K562 (cell line): ENCODE data around the gene CAMK1D. TPM values are rescaled to one million over a fixed set of nuclear protein-coding genes. Genes with fewer than 3 reads are reported as not detected.

Experiments used
- ATAC-seq: fragments of 200-7000 bp; cut with Tn5 transposase; 3 replicates; pipeline ENCODE4 v1.9.1; 2020; ENCODE audit warnings: moderate library complexity
- BruUV-seq: library from RNA; stranded (reverse); fragments of 400-500 nt; replicated peaks from 2 replicates; lab custom pipeline; 2021; lab: Mats Ljungman, UMichigan
- CTCF ChIA-PET: fragments of 300-600 bp; formaldehyde crosslinking; extraction: SDS; loops from one replicate; lab custom pipeline; 2021; ENCODE audit warnings: low intra/inter-chr PET ratio; lab: Yijun Ruan, JAX
- POLR2A ChIA-PET: fragments of 300-600, 350-650 bp; sonication (Branson Sonifier 250); formaldehyde crosslinking; extraction: SDS; loops from one replicate; lab custom pipeline; 2021; ENCODE audit warnings: antibody characterized with exemption, inconsistent platforms; lab: Yijun Ruan, JAX
- DNase-seq, 4 experiments: peaks; one replicate each; pipeline versions ENCODE4 v3.0.0 to v3.0.0-alpha.2; 2011 to 2018; ENCODE audit warnings: low spot score in 3 of 4, mixed read lengths in 3 of 4; ENCODE audit errors: extremely low read depth in 1 of 4
- FAIRE-seq: peaks from 2 replicates; lab custom pipeline; 2011; peaks lifted over from hg19 to GRCh38; lab: Jason Lieb, UNC
- H2AFZ ChIP-seq: 2 replicates; pipeline ENCODE4 v1.6.0; 2011; ENCODE audit warnings: low read depth, low read length, control low read depth, inconsistent platforms
- H3K27ac ChIP-seq: fragments of 200-600 bp; 3 replicates; pipeline ENCODE4 v1.8.0; 2011; ENCODE audit warnings: low read depth, mild to moderate bottlenecking, control low read depth, inconsistent platforms, low read length, moderate library complexity, mixed read lengths; ENCODE audit errors: extremely low read depth
- H3K27me3 ChIP-seq, 2 experiments: fragments of 300-600 bp in 1 of 2; 2 replicates in 1 of 2; 3 replicates in 1 of 2; pipeline versions ENCODE4 v1.6.0 to v1.8.0; 2011; ENCODE audit warnings: inconsistent platforms in 2 of 2, low read length in 2 of 2, mild to moderate bottlenecking in 1 of 2, mixed read lengths in 1 of 2, moderate library complexity in 1 of 2; ENCODE audit not compliant: control insufficient read depth in 2 of 2, insufficient read depth in 2 of 2
- H3K36me3 ChIP-seq: fragments of 300-600 bp; 3 replicates; pipeline ENCODE4 v1.8.0; 2011; ENCODE audit warnings: mild to moderate bottlenecking, low read length, inconsistent platforms; ENCODE audit not compliant: control insufficient read depth, insufficient read depth
- H3K4me1 ChIP-seq, 2 experiments: fragments of 200-600 bp in 1 of 2; replicated peaks in 1 of 2; 2 replicates in 1 of 2; 3 replicates in 1 of 2; pipeline versions ENCODE4 v1.5.1 to v1.8.0; 2011; ENCODE audit warnings: inconsistent platforms in 2 of 2, low read length in 2 of 2, mild to moderate bottlenecking in 1 of 2, mixed read lengths in 1 of 2, moderate library complexity in 1 of 2; ENCODE audit not compliant: control insufficient read depth in 2 of 2, insufficient read depth in 2 of 2
- H3K4me2 ChIP-seq: 2 replicates; pipeline ENCODE4 v1.6.1; 2011; ENCODE audit warnings: low read length, control low read depth, inconsistent platforms, mixed read lengths; ENCODE audit not compliant: insufficient read depth
- H3K4me3 ChIP-seq: fragments of 200-600 bp; sonication (generic), shearing (Covaris generic); 2 replicates; pipeline ENCODE4 v1.5.1; 2016; ENCODE audit warnings: control low read depth, inconsistent platforms
- H3K79me2 ChIP-seq: fragments of 200-600 bp; 3 replicates; pipeline ENCODE4 v1.8.0; 2011; ENCODE audit warnings: low read length, inconsistent platforms; ENCODE audit not compliant: control insufficient read depth, insufficient read depth
- H3K9ac ChIP-seq, 2 experiments: 2 replicates each; pipeline versions ENCODE4 v1.6.0 to v1.6.1; 2011; ENCODE audit warnings: low read depth in 2 of 2, low read length in 2 of 2, control low read depth in 1 of 2, inconsistent platforms in 1 of 2, mild to moderate bottlenecking in 1 of 2, mixed read lengths in 1 of 2; ENCODE audit not compliant: insufficient read depth in 1 of 2
- H3K9me1 ChIP-seq: one replicate; pipeline ENCODE4 v1.6.0; 2011; ENCODE audit warnings: inconsistent platforms, mild to moderate bottlenecking, low read length, moderate library complexity; ENCODE audit not compliant: control insufficient read depth, insufficient read depth
- H3K9me3 ChIP-seq: replicated peaks from 2 replicates; pipeline ENCODE4 v1.5.1; 2011; ENCODE audit warnings: low read depth, low read length, inconsistent platforms; ENCODE audit not compliant: control insufficient read depth, insufficient read depth
- H4K20me1 ChIP-seq: replicated peaks from 2 replicates; pipeline ENCODE4 v1.6.1; 2011; ENCODE audit warnings: low read length, inconsistent platforms, mixed read lengths; ENCODE audit not compliant: control insufficient read depth, insufficient read depth
- HDAC1 ChIP-seq, 2 experiments: fragments of 450-650 bp; IDR thresholded peaks; 2 replicates each; pipeline ENCODE4 v1.6.1; 2016 to 2017; ENCODE audit warnings: inconsistent platforms in 1 of 2, mild to moderate bottlenecking in 1 of 2, moderate library complexity in 1 of 2
- KAT7 ChIP-seq: sonication (generic); formaldehyde crosslinking; IDR thresholded peaks from 2 replicates; pipeline ENCODE4 v1.8.0; 2022; ENCODE audit warnings: missing genetic modification reagents, mild to moderate bottlenecking, borderline replicate concordance
- MGA ChIP-seq: fragments of 450-650 bp; IDR thresholded peaks from 2 replicates; pipeline ENCODE4 v1.6.1; 2016; ENCODE audit warnings: mild to moderate bottlenecking, moderate library complexity
- PBX2 ChIP-seq, 2 experiments: IDR thresholded peaks in 1 of 2; conservative IDR thresholded peaks in 1 of 2; 2 replicates each; pipeline ENCODE4 v1.6.1; 2016; ENCODE audit warnings: low read depth in 2 of 2, mild to moderate bottlenecking in 1 of 2, missing compliant biosample characterization in 1 of 2, missing genetic modification characterization in 1 of 2, moderate library complexity in 1 of 2
- SAFB2 ChIP-seq: fragments of 200-400 bp; formaldehyde crosslinking; IDR thresholded peaks from 2 replicates; pipeline ENCODE4 v1.6.1; 2018; ENCODE audit warnings: borderline replicate concordance, low read length, low read depth, moderate library complexity; ENCODE audit not compliant: severe bottlenecking
- ZNF668 ChIP-seq: fragments of 250-450 bp; sonication (Bioruptor Pico); IDR thresholded peaks from 2 replicates; pipeline ENCODE4 v1.8.0; 2022; ENCODE audit warnings: mild to moderate bottlenecking, inconsistent platforms
- WGBS: fragments of 100-300 bp; shearing (Covaris generic); methylation state at CpG from one replicate; pipeline ENCODE4 v1.1.6; 2016; ENCODE audit warnings: low coverage, mixed read lengths; ENCODE audit not compliant: insufficient coverage; ENCODE audit errors: missing lambda C conversion rate; 5-methylcytosine and 5-hydroxymethylcytosine counted together
- in situ Hi-C: fragments of 300-500 bp; cut with MboI; formaldehyde crosslinking; loops from 4 replicates; pipeline ENCODE4 v1.15.0; 2018; ENCODE audit warnings: inconsistent platforms, mixed read lengths
- intact Hi-C: fragments of 100-400 bp; cut with micrococcal nuclease; formaldehyde crosslinking; loops from 2 replicates; pipeline ENCODE4 v1.14.2; 2022
- polyA plus RNA-seq, 8 experiments: library from polyadenylated mRNA; depleted of rRNA in 4 of 8; stranded (reverse) in 5 of 8; unstranded in 3 of 8; fragments of >200 nt; fragmentation: Nextera tagmentation in 2 of 8; fragmentation: Illumina TruSeq in 1 of 8; extraction: Ambion mirVana in 2 of 8; extraction: Trizol in 1 of 8; gene quantifications; 2 replicates each; pipeline versions ENCODE4 v1.2.1 to v1.2.3, GENCODE V29; 2011 to 2014; ENCODE audit warnings: inconsistent platforms in 1 of 8, missing spikeins in 1 of 8
- total RNA-seq, 7 experiments: library from RNA; depleted of rRNA in 6 of 7; stranded (reverse); fragments of >200 nt in 6 of 7; fragmentation: Illumina TruSeq in 2 of 7; extraction: Trizol in 2 of 7; gene quantifications; 2 replicates each; pipeline versions ENCODE4 v1.2.1 to v1.2.3, GENCODE V29; 2011 to 2021; ENCODE audit warnings: low replicate concordance in 1 of 7

CAMK1D gene
- total and polyA plus RNA-seq, 9 of the 15 experiments (the other 6 are each of a cell fraction or from before 2014, with no cell fraction given) = 0.12 to 0.24 (median 0.20) TPM; not detected in 5

- intact Hi-C loops (no loop called here), in situ Hi-C loops (no loop called here)
- ChIA-PET CTCF (no interaction called here), POLR2A (interaction anchor here (0.6 kb wide), 1 partner anchor 282 kb away, joined by 3 read pairs; no protein-coding TSS in a partner anchor)
- peaks cover 0 to 6% of the 10 kb centered on the region in 2 experiments; a peak in 1 of 5 replicates for H3K27me3 ChIP-seq
- H3K79me2 ChIP-seq = no peaks in the 10 kb centered on the region
- H3K36me3 ChIP-seq = no peaks in the 10 kb centered on the region
- H3K9ac ChIP-seq = no peak overlapping the region
- no peak overlapping the region for H3K27ac ChIP-seq
- DNase-seq = no peak
- TF ChIP-seq ZNF668 (CRISPR knock-in tag) (no peak), PBX2 (CRISPR knock-in tag; IDR thresholded peaks at IDR 0.05; ENCODE audit: low read depth) (no peak), PBX2 (tag; conservative IDR thresholded peaks at IDR 0.05; ENCODE audit: low read depth) (no peak), MGA (no peak), SAFB2 (no peak), KAT7 (CRISPR knock-in tag) (no peak), HDAC1 (IDR thresholded peaks at IDR 0.05) (no peak)
- H2AFZ ChIP-seq = no peak overlapping the region
- BruUV-seq = no TSS peak
- H4K20me1 ChIP-seq = no peaks in the 10 kb centered on the region
- H3K9me1 ChIP-seq = no peaks in the 10 kb centered on the region
- H3K4me2 ChIP-seq = no peak overlapping the region
- H3K4me1 ChIP-seq = no peaks in the 10 kb centered on the region
- FAIRE-seq = no peak
- ATAC-seq = no peak
- 2% methylated on average over 7 of the region's 7 CpGs for WGBS
- H3K4me3 ChIP-seq = no peak overlapping the region
- no peaks in the 10 kb centered on the region for H3K9me3 ChIP-seq
These were observed 320.7 kb downstream of the CAMK1D start for GRCh38 chr10:12670004-12670403.
